ENCODE results near the gene VIT.

GRCh38 chr2:36658277-36658748 lies 38.2 kb upstream of the VIT start:
- no peak for TF ChIP-seq CTCF (IDR thresholded peaks at IDR 0.05)
- TF ChIP-seq POLR2A (IDR thresholded peaks at IDR 0.05) = no peak
